IPS DF 4.7 (cell line): ENCODE data around the gene LARGE2.

Experiments
- DNase-seq: peaks from one replicate; pipeline ENCODE4 v3.0.0-alpha.2; 2013; ENCODE audit warnings: low spot score; ENCODE audit errors: extremely low read depth

The LARGE2 gene

GRCh38 chr11:45913942-45914635, 8.4 kb upstream of the LARGE2 start:
- DNase-seq: no peak

GRCh38 chr11:45915446-45915845, 7.0 kb upstream of the LARGE2 start:
- no peak for DNase-seq

- DNase-seq: no peak
These were observed 5.2 kb upstream of the LARGE2 start for GRCh38 chr11:45917286-45917622.

GRCh38 chr11:45917623-45918330, 4.7 kb upstream of the LARGE2 start, which contains the start of gene PEX16:
Gene PEX16, minus strand, starts transcription at chr11:45917877. Its CDS starts 66 bp downstream, at chr11:45917811.
- DNase-seq: peak; percentile 83

DNA sequence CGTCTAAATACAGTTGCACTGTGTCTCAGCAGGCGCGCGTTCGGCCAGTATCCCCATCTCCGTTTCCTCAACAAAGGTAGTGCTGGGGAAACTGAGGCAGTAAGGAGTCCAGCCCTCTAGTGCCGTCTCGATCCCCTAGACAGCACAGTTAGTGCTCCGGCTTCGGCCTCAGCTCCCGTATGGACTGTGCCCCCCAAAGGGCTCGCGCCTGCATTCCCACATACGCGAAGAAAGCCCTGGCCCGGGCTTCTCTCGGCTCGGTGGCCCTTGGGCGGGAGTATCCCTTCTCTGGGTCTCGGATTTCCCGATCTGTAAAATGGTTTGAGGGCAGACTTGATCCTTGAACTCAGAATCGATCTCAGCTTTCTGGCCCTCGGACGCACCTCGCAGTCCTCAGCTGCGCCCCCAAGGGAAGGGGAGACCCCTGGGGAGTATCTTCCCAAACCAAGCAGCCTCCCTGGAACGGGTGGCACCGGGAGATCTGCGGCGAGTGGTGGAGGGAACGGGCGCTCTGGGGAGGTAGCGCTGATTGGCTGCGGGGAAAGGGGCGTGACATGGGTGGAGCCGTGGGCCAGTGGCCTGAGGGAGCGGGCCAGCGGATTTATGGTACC, 4.0 kb upstream of the LARGE2 start:
- DNase-seq: no peak

GRCh38 chr11:45918962-45919675, 3.3 kb upstream of the LARGE2 start:
- DNase-seq: no peak

- no peak for DNase-seq
These were observed 2.5 kb upstream of the LARGE2 start for GRCh38 chr11:45919806-45920530.

DNA sequence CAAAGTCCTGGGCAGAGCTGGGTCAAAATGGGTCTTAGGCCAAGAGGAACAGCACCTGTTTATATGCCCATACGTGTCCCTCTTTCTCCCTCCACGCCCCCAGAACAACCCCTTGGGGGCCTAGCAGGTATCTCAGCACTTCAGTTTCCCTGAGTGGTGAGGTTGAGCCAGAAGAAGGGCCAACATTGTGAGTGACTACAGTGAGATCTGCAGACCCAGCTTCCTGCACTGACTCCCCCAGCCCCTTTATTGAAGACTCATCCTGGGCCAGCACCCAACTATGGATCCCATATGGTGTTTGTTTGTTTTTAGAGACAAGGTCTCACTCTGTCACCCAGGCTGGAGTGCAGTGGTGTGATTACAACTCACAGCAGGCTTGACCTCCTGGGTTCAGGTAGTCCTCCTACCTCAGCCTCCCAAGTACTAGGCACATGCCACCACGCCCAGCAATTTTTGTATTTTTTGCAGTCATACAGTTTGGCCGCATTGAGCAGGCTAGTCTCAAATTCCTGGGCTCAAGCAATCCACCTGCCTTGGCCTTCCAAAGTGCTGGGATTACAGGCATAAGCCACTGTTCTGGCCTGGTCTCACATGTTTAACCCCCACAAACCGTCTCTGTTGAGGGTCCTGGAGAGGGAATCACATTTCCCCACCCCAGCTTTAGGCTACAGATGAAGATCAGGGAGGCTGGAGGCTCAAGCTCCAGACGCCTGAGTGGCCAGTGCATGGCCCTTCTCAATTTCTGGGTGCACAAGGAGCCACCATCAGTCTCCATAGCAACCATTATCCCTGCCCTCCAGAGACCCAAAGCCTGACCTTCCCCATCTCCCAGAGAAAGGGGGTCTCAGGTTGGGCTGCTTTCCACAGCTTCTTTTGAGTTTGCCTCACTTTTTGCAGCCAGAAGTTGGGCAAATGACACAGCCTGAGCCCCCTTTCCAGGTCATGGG, 1.7 kb upstream of the LARGE2 start:
- DNase-seq: no peak

DNA sequence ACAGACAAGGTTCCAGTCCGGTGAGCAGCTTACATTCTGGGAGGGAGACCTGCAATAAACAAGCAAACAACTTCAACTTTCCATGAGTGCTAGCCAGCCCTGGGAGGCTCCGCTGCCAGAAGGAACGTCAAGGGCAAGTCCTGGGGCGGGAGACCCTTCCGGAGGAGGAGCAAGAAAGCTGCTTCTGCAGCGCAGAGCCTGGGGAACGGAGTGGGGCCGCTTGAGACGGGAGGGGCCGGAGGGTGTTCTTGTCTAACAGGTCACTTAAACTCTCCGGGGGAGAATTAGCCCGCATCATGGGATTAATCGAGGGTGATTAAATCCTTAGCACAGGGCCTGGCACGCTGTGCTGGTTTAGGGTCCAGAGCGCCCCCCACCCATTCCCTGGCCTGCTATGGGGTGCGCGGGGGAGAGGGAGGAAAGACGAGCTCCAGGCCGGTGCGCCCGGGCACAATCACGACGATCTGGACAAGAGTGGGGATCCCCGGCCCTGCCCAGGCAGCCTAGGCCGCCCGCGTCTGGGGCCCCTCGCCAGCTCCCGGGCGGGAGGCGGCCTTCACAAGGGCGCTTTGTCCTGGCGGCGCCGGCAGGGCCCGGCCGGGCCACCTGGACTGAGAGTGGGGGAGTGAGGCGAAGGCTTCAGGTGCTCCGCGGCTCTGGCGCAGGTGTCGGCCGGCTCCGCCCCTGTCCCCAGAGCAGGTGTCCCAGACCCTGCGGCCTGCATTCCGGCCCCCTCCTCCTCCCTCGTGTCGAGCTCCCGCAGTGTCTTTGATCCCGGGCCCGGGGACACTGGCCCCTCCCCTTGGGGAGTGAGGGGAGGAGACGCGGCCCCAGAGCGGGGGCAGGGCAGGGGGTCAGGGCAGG, 663 bp upstream of the LARGE2 start:
- DNase-seq: no peak

DNA sequence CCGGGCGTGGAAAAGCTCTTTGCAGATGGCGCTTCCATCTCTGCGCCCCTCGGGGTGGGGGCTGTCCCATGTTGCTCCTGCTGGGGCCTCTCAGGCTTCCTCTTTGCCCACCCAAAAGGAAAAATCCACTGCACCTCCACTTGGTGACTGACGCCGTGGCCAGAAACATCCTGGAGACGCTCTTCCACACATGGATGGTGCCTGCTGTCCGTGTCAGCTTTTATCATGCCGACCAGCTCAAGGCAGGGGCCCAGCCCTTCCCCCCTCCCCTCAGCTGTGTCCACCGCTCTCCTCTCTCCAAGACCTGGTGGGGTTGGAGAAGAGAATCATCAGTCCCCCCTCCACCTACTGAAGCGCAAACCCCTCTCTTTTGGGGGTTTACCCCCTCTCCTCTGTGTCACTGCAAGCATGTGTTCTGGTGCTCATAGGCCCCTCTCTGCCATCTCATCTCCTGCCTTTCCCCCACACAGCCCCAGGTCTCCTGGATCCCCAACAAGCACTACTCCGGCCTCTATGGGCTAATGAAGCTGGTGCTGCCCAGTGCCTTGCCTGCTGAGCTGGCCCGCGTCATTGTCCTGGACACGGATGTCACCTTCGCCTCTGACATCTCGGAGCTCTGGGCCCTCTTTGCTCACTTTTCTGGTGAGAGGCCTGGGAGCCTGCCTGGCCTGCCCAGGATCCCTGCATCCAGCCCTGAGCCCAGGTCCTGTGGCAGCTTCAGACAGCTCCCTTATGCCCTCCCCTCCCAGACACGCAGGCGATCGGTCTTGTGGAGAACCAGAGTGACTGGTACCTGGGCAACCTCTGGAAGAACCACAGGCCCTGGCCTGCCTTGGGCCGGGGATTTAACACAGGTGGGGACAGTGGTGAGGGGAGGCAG, 1.8 kb downstream of the LARGE2 start:
- no peak for DNase-seq

DNA sequence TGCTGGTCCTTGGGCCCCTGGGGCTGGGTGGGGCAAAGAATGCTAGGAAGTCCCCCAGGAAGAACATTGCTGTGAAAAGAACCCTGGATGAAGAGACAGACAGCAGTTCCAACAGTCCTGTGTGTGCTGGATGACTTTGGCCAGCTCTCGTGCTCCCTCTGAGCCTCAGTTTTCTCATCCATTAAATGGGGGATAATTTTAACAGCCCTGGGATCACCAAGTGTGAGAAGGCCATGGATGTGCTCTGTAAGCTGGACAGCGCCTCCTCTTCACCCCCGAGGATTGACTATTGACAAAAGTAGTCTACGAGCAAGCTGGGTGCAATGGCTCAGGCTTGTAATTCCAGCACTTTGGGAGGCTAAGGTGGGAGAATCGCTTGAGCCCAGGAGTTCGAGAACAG, 2.5 kb downstream of the LARGE2 start:
- DNase-seq: no peak

- no peak for DNase-seq
These were observed 3.1 kb downstream of the LARGE2 start for GRCh38 chr11:45925550-45925949.

- no peak for DNase-seq
These were observed 3.5 kb downstream of the LARGE2 start for GRCh38 chr11:45926001-45926401.

- DNase-seq: no peak
These were observed 4.3 kb downstream of the LARGE2 start for GRCh38 chr11:45926536-45927331.

DNA sequence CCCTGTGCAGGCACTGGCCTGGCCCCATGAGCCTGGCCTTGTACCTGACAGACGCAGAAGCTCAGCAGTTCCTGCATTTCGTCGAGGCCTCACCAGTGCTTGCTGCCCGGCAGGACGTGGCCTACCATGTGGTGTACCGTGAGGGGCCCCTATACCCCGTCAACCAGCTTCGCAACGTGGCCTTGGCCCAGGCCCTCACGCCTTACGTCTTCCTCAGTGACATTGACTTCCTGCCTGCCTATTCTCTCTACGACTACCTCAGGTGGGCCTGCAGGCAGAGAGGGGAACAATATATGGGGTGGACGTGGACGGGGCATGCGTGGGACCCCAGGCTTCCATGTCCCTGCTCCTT, 4.9 kb downstream of the LARGE2 start:
- DNase-seq: no peak

GRCh38 chr11:45927684-45928413, 5.4 kb downstream of the LARGE2 start:
- no peak for DNase-seq
